CD4-positive, alpha-beta memory T cell (primary cell): Measurements from ENCODE around the gene LRIT3. TPM values are rescaled to one million over a fixed set of nuclear protein-coding genes. Genes with fewer than 3 reads are reported as not detected.
"Not testable (repeated sequence)": the region's sequence is repeated elsewhere in the genome, so short reads cannot be mapped to it uniquely, and the experiment has no call there.

Experiments used
- CTCF ChIA-PET: fragments of 350-600 bp; sonication (Branson Sonifier 250); formaldehyde crosslinking; loops from one replicate; lab custom pipeline; 2021; ENCODE audit warnings: inconsistent platforms; ENCODE audit not compliant: partially characterized antibody; lab: Charles Lee
- POLR2A ChIA-PET: fragments of 350-600 bp; sonication (Branson Sonifier 250); formaldehyde crosslinking; loops from one replicate; lab custom pipeline; 2021; ENCODE audit not compliant: partially characterized antibody; lab: Charles Lee
- DNase-seq, 5 donors: peaks; one replicate each; pipeline versions ENCODE4 v3.0.0 to v3.0.0-alpha.2; 2020 to 2022; ENCODE audit warnings: mixed read lengths in 1 of 5
- H3K27ac ChIP-seq: one replicate; pipeline ENCODE4 v1.7.0; 2013; ENCODE audit warnings: low read depth, low read length
- H3K27me3 ChIP-seq: 2 replicates; pipeline ENCODE4 v1.7.0; 2013; ENCODE audit warnings: mild to moderate bottlenecking, low read length, moderate library complexity; ENCODE audit not compliant: insufficient read depth
- H3K36me3 ChIP-seq: 2 replicates; pipeline ENCODE4 v1.7.0; 2013; ENCODE audit warnings: mild to moderate bottlenecking, low read length, moderate library complexity; ENCODE audit not compliant: insufficient read depth
- H3K4me1 ChIP-seq: 2 replicates; pipeline ENCODE4 v1.7.0; 2013; ENCODE audit warnings: mild to moderate bottlenecking, low read length, moderate library complexity; ENCODE audit not compliant: insufficient read depth
- H3K4me3 ChIP-seq, 2 donors: one replicate each; pipeline ENCODE4 v1.7.0; 2013; ENCODE audit warnings: low read length in 2 of 2, mild to moderate bottlenecking in 1 of 2
- H3K9me3 ChIP-seq, 2 donors: one replicate each; pipeline ENCODE4 v1.7.0; 2013; ENCODE audit warnings: low read length in 2 of 2, control low read depth in 1 of 2; ENCODE audit not compliant: control insufficient read depth in 1 of 2
- H3K27ac Mint-ChIP-seq, 7 donors: one replicate each; pipeline ENCODE4 v1.8.0; 2020 to 2021; ENCODE audit warnings: mixed read lengths in 7 of 7, mild to moderate bottlenecking in 6 of 7, inconsistent platforms in 3 of 7, moderate library complexity in 3 of 7
- H3K27me3 Mint-ChIP-seq, 2 donors: one replicate each; pipeline ENCODE4 v1.8.0; 2020 to 2021; ENCODE audit warnings: mixed read lengths in 2 of 2
- H3K36me3 Mint-ChIP-seq, 2 donors: one replicate each; pipeline ENCODE4 v1.8.0; 2020 to 2021; ENCODE audit warnings: mixed read lengths in 2 of 2, inconsistent platforms in 1 of 2, mild to moderate bottlenecking in 1 of 2
- H3K4me1 Mint-ChIP-seq, 4 donors: one replicate each; pipeline ENCODE4 v1.8.0; 2020 to 2021; ENCODE audit warnings: mixed read lengths in 4 of 4, mild to moderate bottlenecking in 1 of 4
- H3K4me3 Mint-ChIP-seq, 8 donors: one replicate each; pipeline ENCODE4 v1.8.0; 2020 to 2021; ENCODE audit warnings: mixed read lengths in 8 of 8, mild to moderate bottlenecking in 7 of 8, moderate library complexity in 6 of 8, inconsistent platforms in 3 of 8
- H3K9me3 Mint-ChIP-seq, 8 donors: one replicate each; pipeline ENCODE4 v1.8.0; 2020 to 2021; ENCODE audit warnings: mixed read lengths in 8 of 8, mild to moderate bottlenecking in 5 of 8, inconsistent platforms in 3 of 8, moderate library complexity in 1 of 8
- intact Hi-C: fragments of 100-400 bp; cut with micrococcal nuclease; formaldehyde crosslinking; loops from one replicate; pipeline ENCODE4 v1.15.1; 2023
- polyA plus RNA-seq, 2 donors: library from polyadenylated mRNA; unstranded; fragments of 300-500 nt; fragmentation: Illumina TruSeq; gene quantifications; one replicate each; pipeline ENCODE4 v1.2.3, GENCODE V29; 2021
- total RNA-seq, 2 experiments: library from RNA; stranded (reverse); gene quantifications; one replicate each; pipeline ENCODE4 v1.2.3, GENCODE V29; 2021

Gene LRIT3
- total and polyA plus RNA-seq, 4 experiments from 2014 or later: 0.26 to 0.33 TPM; not detected in 2

DNA sequence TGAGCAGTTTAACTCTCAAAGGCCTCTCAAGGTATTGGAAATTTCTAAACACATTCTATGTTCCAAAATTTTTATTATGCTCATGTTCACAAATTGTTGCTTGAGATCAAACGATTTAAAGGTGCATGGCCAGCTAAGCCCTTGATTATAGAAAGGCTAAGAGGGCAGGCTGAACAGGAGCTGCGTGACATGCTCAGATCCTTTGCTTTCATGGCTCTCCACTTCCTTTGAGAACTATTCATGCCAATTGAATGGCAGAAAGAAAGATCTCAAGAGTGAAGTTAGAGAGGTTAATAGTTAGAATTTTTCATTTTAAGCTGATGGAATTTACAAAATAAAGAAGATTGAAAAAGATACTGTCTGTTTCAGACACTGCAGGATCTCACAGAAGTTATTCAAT lies 594 bp downstream of the LRIT3 start:
- Histone ChIP-seq H3K27ac (no peak overlapping the region), H3K4me3 (no peak overlapping the region), H3K9me3 (no peaks in the 10 kb centered on the region), H3K36me3 (no peaks in the 10 kb centered on the region), H3K27me3 (no peaks in the 10 kb centered on the region), H3K4me1 (no peaks in the 10 kb centered on the region)
- Mint-ChIP-seq H3K4me1 (peaks cover 0 to 7% (median 0%) of the 10 kb centered on the region in 4 donors), H3K27me3 (no peaks in the 10 kb centered on the region), H3K36me3 (peaks cover 10 to 13% of the 10 kb centered on the region in 2 donors), H3K27ac (no peak overlapping the region), H3K9me3 (peaks cover 0 to 5% (median 0%) of the 10 kb centered on the region in 8 donors), H3K4me3 (no peak overlapping the region)
- intact Hi-C loops: no loop called here
- CTCF ChIA-PET: no interaction called here
- DNase-seq: no peak
- POLR2A ChIA-PET: no interaction called here

DNA sequence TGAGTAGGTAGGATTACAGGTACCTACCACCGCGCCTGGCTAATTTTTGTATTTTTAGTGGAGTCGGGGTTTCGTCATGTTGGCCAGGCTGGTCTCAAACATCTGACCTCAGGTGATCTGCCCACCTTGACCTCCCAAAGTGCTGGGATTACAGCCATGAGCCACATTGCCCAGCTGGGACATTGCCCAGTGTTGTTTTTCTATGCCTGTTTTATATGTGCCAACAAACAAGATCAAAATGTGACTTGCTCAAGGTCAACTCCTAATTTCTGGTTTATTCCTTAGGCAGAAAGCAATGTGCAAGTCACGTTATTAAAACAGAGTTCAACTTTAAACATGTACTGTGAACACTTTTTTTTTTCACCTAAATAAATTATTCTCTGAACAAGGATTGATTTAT lies 2.7 kb downstream of the LRIT3 start:
- no peak overlapping the region for H3K4me3 ChIP-seq
- no peaks in the 10 kb centered on the region for H3K27me3 ChIP-seq
- no peak overlapping the region for H3K27ac ChIP-seq
- POLR2A ChIA-PET: no interaction called here
- Mint-ChIP-seq H3K4me1 (peaks cover 0 to 11% (median under 1%) of the 10 kb centered on the region in 4 donors), H3K9me3 (peaks cover 0 to 5% (median 0%) of the 10 kb centered on the region in 8 donors), H3K36me3 (peaks cover 13 to 27% of the 10 kb centered on the region in 2 donors), H3K27me3 (no peaks in the 10 kb centered on the region), H3K4me3 (no peak overlapping the region), H3K27ac (no peak overlapping the region)
- no peaks in the 10 kb centered on the region for H3K36me3 ChIP-seq
- CTCF ChIA-PET: no interaction called here
- intact Hi-C loops: no loop called here
- H3K4me1 ChIP-seq: no peaks in the 10 kb centered on the region
- H3K9me3 ChIP-seq: no peaks in the 10 kb centered on the region
- no peak for DNase-seq

DNA sequence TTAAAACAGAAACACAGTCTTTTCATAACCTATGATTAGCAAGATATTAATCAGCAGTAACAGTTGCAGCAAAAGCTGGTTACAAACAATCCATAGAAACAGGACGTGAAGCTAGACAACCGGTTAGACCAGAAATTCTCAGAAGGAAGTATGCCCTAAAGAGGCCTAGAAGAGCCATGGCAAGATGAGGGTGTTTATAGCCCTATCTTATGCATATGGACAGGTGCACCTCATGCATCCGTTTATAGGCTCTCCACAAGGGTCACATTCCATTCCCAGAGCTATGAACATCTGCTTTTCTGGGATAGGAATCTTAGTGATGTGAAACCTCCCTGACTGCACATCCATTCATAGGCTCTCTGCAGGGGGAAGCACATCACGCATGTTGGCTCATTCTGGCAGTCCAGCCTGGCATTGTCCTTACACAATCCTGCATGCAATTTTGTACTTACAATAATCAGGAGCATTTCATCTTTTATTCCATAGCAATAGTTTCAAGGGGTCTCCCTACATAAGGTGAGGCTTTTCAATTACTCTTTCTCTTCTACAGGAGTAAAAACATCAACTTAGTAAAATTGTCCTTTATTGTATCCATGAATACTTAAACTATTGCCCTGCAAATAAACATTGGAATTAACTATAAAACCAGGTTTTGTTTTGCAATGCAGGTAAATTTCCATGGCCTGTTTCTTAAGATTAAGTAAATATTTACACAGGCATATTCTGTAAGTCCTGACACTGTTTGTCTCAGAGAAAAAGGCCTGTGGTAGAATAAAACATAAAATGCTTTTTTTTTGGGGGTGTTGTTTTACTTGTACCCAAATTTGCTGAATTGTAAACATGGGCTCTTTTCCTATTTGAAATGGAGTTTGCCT lies 11.8 kb downstream of the LRIT3 start:
- not testable (repeated sequence) for H3K27me3 Mint-ChIP-seq

DNA sequence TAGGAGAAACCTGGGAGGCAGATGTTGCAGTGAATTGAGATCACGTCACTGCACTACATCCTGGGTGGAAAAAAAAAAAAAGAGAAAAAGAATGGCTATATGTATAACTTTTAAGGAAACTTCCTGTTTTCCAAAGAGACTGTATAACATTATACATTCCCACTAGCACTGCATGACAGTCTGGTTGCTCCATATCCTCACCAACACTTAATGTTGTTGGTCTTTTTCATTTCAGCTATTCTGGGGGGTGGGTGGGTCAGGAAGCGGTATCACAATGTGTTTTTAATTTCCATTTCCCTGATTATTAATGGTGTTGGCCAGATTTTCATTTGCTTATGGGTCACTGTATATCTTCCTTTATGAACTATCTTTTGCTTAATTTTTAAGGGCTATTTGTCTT lies 13.4 kb downstream of the LRIT3 start:
- Histone ChIP-seq H3K4me1 (no peaks in the 10 kb centered on the region), H3K4me3 (no peak overlapping the region), H3K36me3 (no peaks in the 10 kb centered on the region), H3K27ac (no peak overlapping the region), H3K9me3 (no peaks in the 10 kb centered on the region), H3K27me3 (no peaks in the 10 kb centered on the region)
- no peak for DNase-seq
- CTCF ChIA-PET: no interaction called here
- Mint-ChIP-seq H3K4me3 (no peak overlapping the region), H3K36me3 (peaks cover 15 to 30% of the 10 kb centered on the region in 2 donors), H3K9me3 (peaks cover 0 to 42% (median 31%) of the 10 kb centered on the region in 8 donors), H3K4me1 (no peaks in the 10 kb centered on the region), H3K27me3 (no peaks in the 10 kb centered on the region), H3K27ac (no peak overlapping the region)
- POLR2A ChIA-PET: interaction anchor here (0.5 kb wide), 1 partner anchor 301 kb away, joined by 3 read pairs; the partner anchor contains the start of gene MCUB
- intact Hi-C loops: no loop called here

More for the DNA sequence above, 11.8 kb downstream of the LRIT3 start:
- H3K4me3 ChIP-seq, H3K4me1 Mint-ChIP-seq, intact Hi-C loops, H3K4me3 Mint-ChIP-seq, POLR2A ChIA-PET, H3K27ac Mint-ChIP-seq, H3K4me1 ChIP-seq, H3K27me3 ChIP-seq, H3K36me3 ChIP-seq, DNase-seq, CTCF ChIA-PET, H3K9me3 ChIP-seq, H3K27ac ChIP-seq: not testable (repeated sequence)
- H3K36me3 Mint-ChIP-seq: peaks cover 22 to 44% of the 10 kb centered on the region in 2 donors
- H3K9me3 Mint-ChIP-seq: peaks cover 2 to 42% (median 32%) of the 10 kb centered on the region in 8 donors

DNA sequence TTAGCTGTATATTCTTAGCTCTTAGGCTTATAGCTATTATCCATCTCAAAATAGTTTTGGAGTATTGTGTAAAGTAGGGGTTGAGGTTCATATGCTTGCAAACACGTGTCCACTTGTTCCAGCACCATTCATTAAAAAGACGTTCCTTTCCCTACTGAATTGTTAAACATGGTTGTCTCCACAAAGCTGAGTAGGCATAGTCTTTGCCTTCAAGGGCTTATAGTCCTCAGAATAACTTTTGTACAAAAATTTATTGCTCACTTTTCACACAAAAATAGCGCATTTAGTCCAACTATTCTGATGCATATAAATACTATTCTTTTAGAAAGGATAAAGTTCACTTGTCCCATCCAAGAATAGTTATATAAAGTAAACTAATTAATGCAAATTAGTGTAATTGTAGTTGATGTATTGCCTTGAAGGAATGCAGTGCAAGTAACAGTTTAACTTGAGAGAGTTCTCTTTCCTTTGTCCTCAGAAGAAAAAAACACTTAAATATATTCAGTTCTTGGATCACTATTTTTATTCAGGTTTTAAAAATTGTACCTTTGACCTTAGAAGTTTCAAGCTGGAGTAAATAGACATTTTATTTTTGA lies 14.1 kb downstream of the LRIT3 start:
- CTCF ChIA-PET: no interaction called here
- Histone ChIP-seq H3K27me3 (no peaks in the 10 kb centered on the region), H3K36me3 (no peaks in the 10 kb centered on the region), H3K9me3 (no peaks in the 10 kb centered on the region), H3K4me1 (no peaks in the 10 kb centered on the region), H3K4me3 (no peak overlapping the region), H3K27ac (no peak overlapping the region)
- H3K27me3 Mint-ChIP-seq: no peaks in the 10 kb centered on the region
- H3K36me3 Mint-ChIP-seq: peaks cover 16 to 26% of the 10 kb centered on the region in 2 donors
- no peak for DNase-seq
- H3K4me3 Mint-ChIP-seq: no peak overlapping the region
- H3K27ac Mint-ChIP-seq: no peak overlapping the region
- POLR2A ChIA-PET: interaction anchor here (0.5 kb wide), 1 partner anchor 302 kb away, joined by 3 read pairs; the partner anchor contains the start of gene MCUB
- intact Hi-C loops: no loop called here
- no peaks in the 10 kb centered on the region for H3K4me1 Mint-ChIP-seq
- peaks cover 0 to 42% (median 30%) of the 10 kb centered on the region in 8 donors for H3K9me3 Mint-ChIP-seq

DNA sequence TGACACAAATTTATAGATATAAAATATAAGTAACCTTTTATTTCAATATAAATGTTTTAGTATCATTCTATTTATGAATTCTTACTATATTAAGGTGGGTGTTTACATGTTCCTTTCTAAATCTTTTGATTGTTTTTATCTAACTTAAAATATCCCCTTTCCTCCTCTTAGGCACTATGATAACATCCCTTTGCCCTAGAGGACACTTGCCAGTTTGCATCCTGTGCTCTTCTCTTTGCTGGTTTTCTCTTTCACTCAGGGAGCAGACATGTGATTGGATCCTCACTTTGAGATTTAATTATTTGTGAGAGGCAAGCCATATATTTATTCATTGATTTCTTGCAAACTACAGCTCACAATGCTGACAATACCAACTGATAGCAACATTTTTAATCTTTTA lies 16.2 kb downstream of the LRIT3 start:
- Mint-ChIP-seq H3K4me1 (no peaks in the 10 kb centered on the region), H3K27me3 (no peaks in the 10 kb centered on the region), H3K4me3 (no peak overlapping the region), H3K9me3 (peaks cover 0 to 25% (median 18%) of the 10 kb centered on the region in 8 donors), H3K36me3 (peaks cover 5 to 12% of the 10 kb centered on the region in 2 donors), H3K27ac (no peak overlapping the region)
- H3K27ac ChIP-seq: no peak overlapping the region
- H3K36me3 ChIP-seq: no peaks in the 10 kb centered on the region
- no peaks in the 10 kb centered on the region for H3K27me3 ChIP-seq
- H3K4me1 ChIP-seq: no peaks in the 10 kb centered on the region
- ChIA-PET CTCF (no interaction called here), POLR2A (no interaction called here)
- H3K4me3 ChIP-seq: no peak overlapping the region
- no peaks in the 10 kb centered on the region for H3K9me3 ChIP-seq
- no peak for DNase-seq
- intact Hi-C loops: no loop called here

DNA sequence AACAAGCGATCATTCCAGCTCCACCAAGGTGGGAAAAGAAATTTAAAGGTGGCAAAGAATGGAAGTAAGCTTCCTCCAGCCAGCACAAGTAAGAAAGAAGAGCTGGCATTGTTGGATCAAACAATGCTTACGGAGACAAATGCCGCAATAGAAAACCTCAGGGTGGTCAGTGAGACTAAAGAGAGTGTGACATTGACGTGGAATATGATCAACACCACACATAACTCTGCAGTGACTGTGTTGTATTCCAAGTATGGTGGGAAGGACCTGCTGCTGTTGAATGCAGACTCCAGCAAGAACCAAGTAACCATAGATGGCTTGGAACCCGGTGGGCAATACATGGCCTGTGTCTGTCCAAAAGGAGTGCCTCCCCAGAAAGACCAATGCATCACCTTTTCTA lies 22.2 kb downstream of the LRIT3 start:
- Mint-ChIP-seq H3K9me3 (no peaks in the 10 kb centered on the region), H3K27me3 (peaks cover 0 to 1% of the 10 kb centered on the region in 2 donors), H3K4me3 (no peak overlapping the region), H3K4me1 (no peaks in the 10 kb centered on the region), H3K36me3 (peaks cover 7 to 19% of the 10 kb centered on the region in 2 donors), H3K27ac (no peak overlapping the region)
- Histone ChIP-seq H3K27me3 (no peaks in the 10 kb centered on the region), H3K9me3 (no peaks in the 10 kb centered on the region), H3K36me3 (no peaks in the 10 kb centered on the region), H3K4me3 (no peak overlapping the region), H3K4me1 (no peaks in the 10 kb centered on the region), H3K27ac (no peak overlapping the region)
- ChIA-PET CTCF (no interaction called here), POLR2A (no interaction called here)
- intact Hi-C loops: no loop called here
- DNase-seq: no peak
